GM19438 (cell line): ENCODE results near the gene SCNN1A.

ENCODE experiments used
- ATAC-seq: cut with Tn5 transposase; IDR thresholded peaks from one replicate; pipeline ENCODE4 v1.9.1; 2021; ENCODE audit warnings: low read depth; ENCODE audit not compliant: unreplicated experiment

SCNN1A gene

GRCh38 chr12:6322352-6322751, 53.0 kb downstream of the SCNN1A start:
- no peak for ATAC-seq

DNA sequence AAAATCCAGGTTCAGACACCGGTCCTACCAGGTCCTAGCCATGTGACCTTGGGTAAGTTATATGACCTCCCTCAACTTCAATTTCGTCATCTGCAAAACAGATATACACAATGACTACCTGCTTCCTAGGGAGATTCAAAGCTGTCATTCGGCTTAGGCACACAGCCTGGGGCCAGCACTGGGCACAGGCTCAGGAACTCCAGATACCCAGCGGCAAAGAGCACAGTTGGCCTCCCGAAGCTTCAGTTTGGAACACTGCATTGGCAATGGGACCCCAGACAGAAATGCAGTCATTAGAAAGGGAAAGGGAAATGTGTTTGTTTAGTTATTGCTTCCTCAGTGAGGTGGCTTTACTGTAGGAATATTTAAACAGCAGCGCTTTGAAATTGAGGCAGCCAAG, 53.5 kb downstream of the SCNN1A start:
- ATAC-seq: no peak

DNA sequence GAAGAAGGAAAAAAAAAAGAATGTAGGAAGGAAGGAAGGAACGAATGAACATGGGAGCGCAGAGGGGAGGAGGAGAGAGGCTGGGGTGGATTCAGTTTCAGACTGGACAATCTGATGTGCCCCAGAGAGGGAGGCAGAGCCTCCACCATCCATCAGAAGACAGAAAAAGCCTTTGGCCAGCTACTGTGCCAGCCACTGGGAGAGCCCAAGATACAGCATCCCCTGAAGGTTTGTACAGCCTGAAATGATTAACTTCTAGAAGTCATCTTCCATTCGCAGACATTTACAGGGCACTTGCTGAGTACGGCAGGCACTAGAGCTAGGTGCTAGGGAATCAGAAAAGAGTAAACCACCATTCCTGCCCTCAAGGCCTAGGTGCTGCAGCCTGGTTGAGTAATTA, 55.9 kb downstream of the SCNN1A start:
- ATAC-seq: no peak

DNA sequence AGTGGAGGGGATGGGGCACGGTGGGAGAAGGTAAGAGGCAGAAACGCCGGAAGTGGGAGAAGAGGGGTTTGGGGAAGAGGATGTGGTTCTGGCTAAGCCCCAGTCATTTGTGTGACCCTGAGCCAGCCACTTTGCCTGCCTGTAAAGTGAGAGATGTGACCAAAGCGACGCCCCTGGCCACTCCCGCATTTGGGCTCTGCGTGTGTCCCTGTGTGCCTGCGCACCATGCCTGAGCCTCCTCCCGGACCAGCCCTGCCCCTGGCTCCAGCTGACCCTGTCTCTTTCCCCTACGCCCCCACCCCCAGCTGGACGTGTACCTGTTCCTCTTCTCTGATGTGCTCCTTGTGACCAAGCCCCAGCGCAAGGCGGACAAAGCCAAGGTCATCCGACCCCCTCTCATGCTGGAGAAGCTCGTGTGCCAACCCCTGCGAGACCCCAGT, 56.9 kb downstream of the SCNN1A start:
- no peak for ATAC-seq

- ATAC-seq: no peak
These were observed 57.5 kb downstream of the SCNN1A start for GRCh38 chr12:6317693-6318439.

DNA sequence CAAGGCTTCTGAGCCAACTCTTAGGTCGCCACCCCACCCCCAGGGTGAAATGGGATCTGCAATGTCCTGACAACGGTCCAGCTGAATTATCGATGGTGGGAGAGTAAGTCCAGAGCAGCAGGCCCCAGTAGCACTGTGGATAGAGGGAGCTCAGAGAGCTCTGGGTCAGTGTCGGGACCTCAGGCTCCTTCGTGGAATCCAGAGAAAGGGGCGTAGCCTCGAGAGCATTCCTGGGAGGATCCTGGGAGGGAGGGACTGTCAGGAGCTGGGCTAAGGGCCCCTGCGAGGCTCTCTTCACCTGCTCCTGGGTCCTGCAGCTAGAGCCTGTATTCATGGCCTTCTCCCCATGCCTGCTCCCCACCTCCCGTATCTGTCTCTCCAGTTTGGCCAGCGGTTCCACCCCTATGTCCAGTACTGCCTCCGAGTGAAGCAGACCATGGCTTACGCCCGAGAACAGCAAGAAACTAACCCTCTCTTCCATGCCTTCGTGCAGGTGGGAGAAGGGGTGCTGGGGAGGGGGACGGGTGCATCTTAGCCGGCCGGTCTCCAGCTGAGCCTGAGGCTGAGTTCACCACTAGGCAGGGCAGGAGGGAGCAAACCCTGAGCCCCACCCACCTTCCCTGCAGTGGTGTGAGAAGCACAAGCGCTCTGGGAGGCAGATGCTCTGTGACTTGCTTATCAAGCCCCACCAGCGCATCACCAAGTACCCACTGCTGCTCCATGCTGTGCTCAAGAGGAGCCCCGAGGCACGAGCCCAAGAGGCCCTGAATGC, 58.3 kb downstream of the SCNN1A start:
- ATAC-seq: no peak

- ATAC-seq: no peak
These were observed 59.4 kb downstream of the SCNN1A start for GRCh38 chr12:6315704-6316597.

GRCh38 chr12:6315184-6315583, 60.2 kb downstream of the SCNN1A start:
- ATAC-seq: no peak

GRCh38 chr12:6314776-6315175, 60.6 kb downstream of the SCNN1A start:
- no peak for ATAC-seq

GRCh38 chr12:6313326-6313940, 61.9 kb downstream of the SCNN1A start:
- no peak for ATAC-seq

GRCh38 chr12:6312529-6313325, 62.6 kb downstream of the SCNN1A start:
- ATAC-seq: peak; percentile 57

- ATAC-seq: no peak
These were observed 63.4 kb downstream of the SCNN1A start for GRCh38 chr12:6311822-6312528.

DNA sequence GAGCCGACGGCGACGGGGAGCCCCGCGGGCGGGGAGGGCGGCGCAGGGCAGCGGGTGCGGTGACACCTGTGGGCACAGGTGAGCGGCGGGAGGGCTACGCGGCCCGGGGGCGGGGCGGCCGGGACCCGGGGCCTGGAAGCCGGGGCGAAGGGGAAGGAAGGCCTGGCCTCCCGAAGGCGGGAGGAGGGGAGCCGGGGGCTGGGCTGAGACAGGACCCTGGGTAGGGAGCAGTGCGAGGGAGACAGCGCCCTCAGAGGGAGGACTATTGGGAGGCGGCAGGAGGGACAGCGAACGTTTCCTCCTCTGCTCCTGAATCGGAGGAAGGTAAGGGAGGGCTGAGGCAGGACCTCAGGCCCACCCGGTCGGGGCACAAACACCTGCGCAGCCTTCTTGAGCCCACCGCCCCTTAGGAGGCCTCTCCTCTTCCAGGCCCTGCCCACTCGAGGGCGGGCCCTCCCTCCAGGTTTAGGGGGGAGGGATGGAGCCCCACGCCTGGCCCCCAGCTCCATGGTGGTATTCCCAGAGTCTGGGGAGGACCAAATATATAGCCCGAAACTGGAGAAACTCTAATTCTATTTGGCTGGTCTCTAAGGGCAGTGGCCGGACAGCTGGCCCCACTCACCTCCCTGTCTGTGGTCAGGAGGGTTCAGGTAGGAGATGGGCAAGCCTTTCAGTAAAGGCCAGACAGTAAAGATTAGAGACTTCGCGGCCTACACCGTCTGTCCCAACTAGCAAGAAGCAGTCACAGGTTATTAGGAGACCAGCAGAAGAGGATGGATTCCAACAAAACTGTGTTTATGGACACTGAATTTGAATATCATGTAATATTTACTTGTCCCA, 64.4 kb downstream of the SCNN1A start:
- ATAC-seq: no peak

- no peak for ATAC-seq
These were observed 67.8 kb downstream of the SCNN1A start for GRCh38 chr12:6307529-6307928.

DNA sequence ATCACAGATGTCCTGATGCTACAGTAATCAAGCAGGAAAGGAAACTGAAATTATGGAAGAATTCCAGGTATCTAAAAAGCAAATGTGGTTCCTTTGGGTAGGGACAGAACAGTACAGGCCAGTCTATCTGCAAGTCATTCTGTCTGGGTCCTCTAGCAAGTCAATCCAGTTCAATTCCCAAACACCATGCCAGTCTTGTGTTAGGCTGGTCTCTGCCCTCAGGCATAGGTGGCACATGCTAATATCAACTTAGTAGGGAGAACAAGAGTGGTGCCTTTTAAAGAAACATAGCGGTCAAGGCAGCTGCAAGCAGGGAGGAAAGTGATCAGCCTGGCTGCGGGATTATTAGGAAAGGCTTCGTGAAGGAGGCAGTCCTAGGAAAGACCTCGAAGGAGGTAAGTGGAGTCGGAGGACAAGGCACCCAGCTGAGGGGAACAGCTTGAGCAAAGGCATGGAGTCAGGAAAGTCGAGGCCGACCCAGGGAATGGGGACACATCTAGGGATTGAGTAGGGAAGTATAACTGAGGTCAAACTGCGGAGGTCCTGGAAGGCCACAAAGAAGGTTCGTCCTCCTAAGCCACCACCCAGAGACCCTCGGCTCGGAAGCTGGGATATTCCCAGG, 68.7 kb downstream of the SCNN1A start:
- ATAC-seq: no peak

DNA sequence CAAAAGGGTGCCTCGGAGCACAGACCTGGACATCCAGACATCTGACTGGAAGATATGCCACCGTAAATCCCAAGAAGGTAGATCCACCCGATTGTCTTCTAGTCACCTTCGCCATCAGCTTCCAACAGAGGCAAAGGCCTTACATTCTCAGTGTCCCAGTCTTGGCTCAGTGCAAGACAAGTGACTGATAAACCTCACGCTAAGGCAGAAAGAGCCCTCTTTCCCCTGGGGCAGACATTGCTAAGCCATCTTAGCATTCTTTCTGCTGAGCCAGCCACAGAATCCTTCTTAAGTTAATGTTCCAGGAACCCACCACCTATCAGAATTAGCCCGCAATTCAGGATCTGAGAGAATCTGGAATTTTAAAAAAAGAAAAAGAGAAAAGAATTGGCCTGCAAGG, 69.2 kb downstream of the SCNN1A start:
- no peak for ATAC-seq

GRCh38 chr12:6303071-6303470, 72.3 kb downstream of the SCNN1A start:
- no peak for ATAC-seq

DNA sequence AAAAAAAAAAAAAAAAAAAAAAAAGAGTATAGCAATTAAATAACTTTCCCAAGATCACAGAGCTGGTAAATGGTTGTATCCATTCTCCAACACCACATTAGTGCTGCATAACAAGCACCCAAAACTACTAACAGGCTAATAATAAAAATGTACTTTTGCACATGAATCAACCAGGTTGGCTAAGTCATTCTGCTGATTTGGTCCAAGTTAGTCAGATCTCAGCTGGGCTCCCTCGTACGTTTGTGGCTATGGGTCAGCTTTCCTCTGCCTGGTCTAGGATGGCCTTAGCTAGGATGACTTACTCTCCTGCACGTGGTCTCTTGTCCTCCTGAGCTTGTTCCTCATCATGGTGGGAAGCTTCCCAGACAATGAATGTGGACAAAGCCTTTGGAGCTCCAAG, 72.7 kb downstream of the SCNN1A start:
- no peak for ATAC-seq
